Caki2 (cell line): ENCODE results near the gene TMED1. TPM values are rescaled to one million over a fixed set of nuclear protein-coding genes. Genes with fewer than 3 reads are reported as not detected.

ENCODE experiments used
- DNase-seq: peaks from one replicate; pipeline ENCODE4 v3.0.0-alpha.2; 2015; ENCODE audit warnings: low read depth
- in situ Hi-C: cut with HindIII; loops from 2 replicates; pipeline ENCODE4 v1.10.0; 2016; ENCODE audit warnings: low sequenced_read_pairs, low pct_unique_long_range_greater_than_20kb, mixed read lengths
- total RNA-seq: library from RNA; depleted of rRNA; stranded (reverse); fragments of >200 nt; shearing (Covaris generic); gene quantifications from 2 replicates; pipeline ENCODE4 v1.2.3, GENCODE V29; 2014; ENCODE audit warnings: low replicate concordance; rRNA removed

TMED1 gene
- total RNA-seq, 1 experiment from 2014 or later: 47.7 TPM

GRCh38 chr19:10796653-10797052 is 39.4 kb downstream of the TMED1 start:
- in situ Hi-C loops: no loop called here
- no peak for DNase-seq

GRCh38 chr19:10789866-10790265 is 46.1 kb downstream of the TMED1 start:
- DNase-seq: no peak
- in situ Hi-C loops: no loop called here

- DNase-seq: no peak
- in situ Hi-C loops: no loop called here
Observed at GRCh38 chr19:10788146-10788545, 47.9 kb downstream of the TMED1 start.

GRCh38 chr19:10784257-10784656 is 51.8 kb downstream of the TMED1 start:
- in situ Hi-C loops: no loop called here
- no peak for DNase-seq

GRCh38 chr19:10782795-10783194 is 53.2 kb downstream of the TMED1 start:
- in situ Hi-C loops: no loop called here
- DNase-seq: no peak

Other genes with a start within 250 kb of the TMED1 start
- gene AP1M2, start 248.9 kb downstream of the TMED1 start, total RNA-seq: 29.2 and 48.7 TPM in 2 replicates
- 7.1 and 13.1 TPM in 2 replicates for gene SLC44A2, start 210.7 kb downstream of the TMED1 start, total RNA-seq
- 168 and 223 TPM in 2 replicates for gene ILF3, start 181.9 kb downstream of the TMED1 start, total RNA-seq
- gene QTRT1, start 134.8 kb downstream of the TMED1 start, total RNA-seq: 32.2 and 57.9 TPM in 2 replicates
- gene DNM2, start 118.1 kb downstream of the TMED1 start, total RNA-seq: 331 and 362 TPM in 2 replicates
- 1.1 and 3.3 TPM in 2 replicates for gene C19orf38, start 12.2 kb upstream of the TMED1 start, total RNA-seq
- 19.1 TPM in 2 replicates for gene CARM1, start 35.3 kb upstream of the TMED1 start, total RNA-seq
- gene YIPF2, start 92.4 kb upstream of the TMED1 start, total RNA-seq: 102 and 129 TPM in 2 replicates
- 60.3 and 60.8 TPM in 2 replicates for gene TIMM29, start 92.6 kb upstream of the TMED1 start, total RNA-seq
- gene SMARCA4, start 124.8 kb upstream of the TMED1 start, total RNA-seq: 76.1 and 109 TPM in 2 replicates